Esophagus squamous epithelium (tissue), 4 donors: ENCODE measurements around the gene SLC1A2.

Experiments used
- POLR2A ChIP-seq, 4 donors: fragments of 450-650 bp; IDR thresholded peaks; one replicate each; pipeline ENCODE4 v1.6.1; 2017; ENCODE audit warnings: antibody characterized with exemption in 4 of 4, mild to moderate bottlenecking in 4 of 4, moderate library complexity in 3 of 4
- TF ChIP-seq, protein P1 (sequence below), 6 experiments: fragments of 450-650 bp in 4 of 6; fragments of 200-600 bp in 2 of 6; sonication (generic) in 2 of 6; IDR thresholded peaks; one replicate each; pipeline ENCODE4 v1.5.1; 2016 to 2019; ENCODE audit warnings: antibody characterized with exemption in 6 of 6, mild to moderate bottlenecking in 4 of 6, moderate library complexity in 4 of 6

- TF ChIP-seq, protein P1, sequence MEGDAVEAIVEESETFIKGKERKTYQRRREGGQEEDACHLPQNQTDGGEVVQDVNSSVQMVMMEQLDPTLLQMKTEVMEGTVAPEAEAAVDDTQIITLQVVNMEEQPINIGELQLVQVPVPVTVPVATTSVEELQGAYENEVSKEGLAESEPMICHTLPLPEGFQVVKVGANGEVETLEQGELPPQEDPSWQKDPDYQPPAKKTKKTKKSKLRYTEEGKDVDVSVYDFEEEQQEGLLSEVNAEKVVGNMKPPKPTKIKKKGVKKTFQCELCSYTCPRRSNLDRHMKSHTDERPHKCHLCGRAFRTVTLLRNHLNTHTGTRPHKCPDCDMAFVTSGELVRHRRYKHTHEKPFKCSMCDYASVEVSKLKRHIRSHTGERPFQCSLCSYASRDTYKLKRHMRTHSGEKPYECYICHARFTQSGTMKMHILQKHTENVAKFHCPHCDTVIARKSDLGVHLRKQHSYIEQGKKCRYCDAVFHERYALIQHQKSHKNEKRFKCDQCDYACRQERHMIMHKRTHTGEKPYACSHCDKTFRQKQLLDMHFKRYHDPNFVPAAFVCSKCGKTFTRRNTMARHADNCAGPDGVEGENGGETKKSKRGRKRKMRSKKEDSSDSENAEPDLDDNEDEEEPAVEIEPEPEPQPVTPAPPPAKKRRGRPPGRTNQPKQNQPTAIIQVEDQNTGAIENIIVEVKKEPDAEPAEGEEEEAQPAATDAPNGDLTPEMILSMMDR (IDR thresholded peaks at IDR 0.05): no peak
- TF ChIP-seq POLR2A (IDR thresholded peaks at IDR 0.05): no peak
Measured at GRCh38 chr11:35389112-35389511, 30.2 kb downstream of the SLC1A2 start.
